Lower leg skin (tissue), 3 donors: ENCODE measurements around the gene FBXW2.

ENCODE experiments used
- POLR2A ChIP-seq, 2 donors: fragments of 450-650 bp; IDR thresholded peaks; one replicate each; pipeline ENCODE4 v1.6.1; 2016 to 2017; ENCODE audit warnings: antibody characterized with exemption in 2 of 2, mild to moderate bottlenecking in 1 of 2, moderate library complexity in 1 of 2
- TF ChIP-seq, protein P1 (sequence below), 3 donors: fragments of 450-650 bp; IDR thresholded peaks; one replicate each; pipeline ENCODE4 v1.5.1; 2016; ENCODE audit warnings: antibody characterized with exemption in 3 of 3, mild to moderate bottlenecking in 3 of 3, moderate library complexity in 2 of 3

DNA sequence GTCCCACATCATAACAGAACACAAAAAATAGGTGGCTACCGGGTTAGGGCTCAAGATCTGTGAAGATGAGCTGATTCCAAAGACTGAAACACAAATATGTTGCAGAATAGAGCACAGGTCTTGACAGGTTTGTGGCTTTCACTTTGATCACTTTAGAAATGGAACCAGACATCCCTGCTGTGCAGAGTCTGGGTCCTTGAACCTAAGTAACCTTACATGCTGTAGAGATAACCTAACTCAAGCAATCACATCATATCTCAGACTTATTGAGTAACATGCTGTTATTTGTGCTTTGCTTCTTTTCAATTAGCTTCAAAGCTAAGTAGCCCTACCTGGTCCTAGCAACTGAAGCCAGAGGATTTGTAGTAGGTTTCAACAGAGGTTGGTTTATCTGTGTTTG, 24.3 kb downstream of the FBXW2 start:
- TF ChIP-seq, protein P1, sequence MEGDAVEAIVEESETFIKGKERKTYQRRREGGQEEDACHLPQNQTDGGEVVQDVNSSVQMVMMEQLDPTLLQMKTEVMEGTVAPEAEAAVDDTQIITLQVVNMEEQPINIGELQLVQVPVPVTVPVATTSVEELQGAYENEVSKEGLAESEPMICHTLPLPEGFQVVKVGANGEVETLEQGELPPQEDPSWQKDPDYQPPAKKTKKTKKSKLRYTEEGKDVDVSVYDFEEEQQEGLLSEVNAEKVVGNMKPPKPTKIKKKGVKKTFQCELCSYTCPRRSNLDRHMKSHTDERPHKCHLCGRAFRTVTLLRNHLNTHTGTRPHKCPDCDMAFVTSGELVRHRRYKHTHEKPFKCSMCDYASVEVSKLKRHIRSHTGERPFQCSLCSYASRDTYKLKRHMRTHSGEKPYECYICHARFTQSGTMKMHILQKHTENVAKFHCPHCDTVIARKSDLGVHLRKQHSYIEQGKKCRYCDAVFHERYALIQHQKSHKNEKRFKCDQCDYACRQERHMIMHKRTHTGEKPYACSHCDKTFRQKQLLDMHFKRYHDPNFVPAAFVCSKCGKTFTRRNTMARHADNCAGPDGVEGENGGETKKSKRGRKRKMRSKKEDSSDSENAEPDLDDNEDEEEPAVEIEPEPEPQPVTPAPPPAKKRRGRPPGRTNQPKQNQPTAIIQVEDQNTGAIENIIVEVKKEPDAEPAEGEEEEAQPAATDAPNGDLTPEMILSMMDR (IDR thresholded peaks at IDR 0.05): no peak
- no peak for TF ChIP-seq POLR2A (IDR thresholded peaks at IDR 0.05)
